Glomerular visceral epithelial cell (primary cell): Measurements from ENCODE around the gene PRIM2.
"Not testable (repeated sequence)": the region's sequence is repeated elsewhere in the genome, so short reads cannot be mapped to it uniquely, and the experiment has no call there.

Source experiments
- DNase-seq: peaks from one replicate; pipeline ENCODE4 v3.0.0-alpha.2; 2016; ENCODE audit errors: extremely low spot score

Gene PRIM2

DNA sequence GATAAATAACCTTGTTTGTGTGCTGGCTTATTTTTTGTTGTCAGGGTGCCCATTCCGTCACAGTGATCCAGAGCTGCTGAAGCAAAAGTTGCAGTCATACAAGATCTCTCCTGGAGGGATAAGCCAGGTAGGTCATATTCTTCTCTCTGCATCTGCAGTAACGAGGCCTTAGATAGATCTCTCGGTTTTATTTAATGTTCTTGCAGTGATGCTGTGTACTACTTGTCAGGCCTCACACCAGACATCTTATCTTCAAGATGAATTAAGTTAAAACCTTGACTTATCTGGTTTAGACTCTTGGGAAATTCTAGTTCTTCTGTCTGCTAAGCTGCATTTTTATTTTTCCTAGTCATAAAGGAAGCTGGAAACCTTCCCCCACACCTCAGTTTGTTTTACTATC is 288.9 kb downstream of the PRIM2 start:
- DNase-seq, result not testable (repeated sequence)

DNA sequence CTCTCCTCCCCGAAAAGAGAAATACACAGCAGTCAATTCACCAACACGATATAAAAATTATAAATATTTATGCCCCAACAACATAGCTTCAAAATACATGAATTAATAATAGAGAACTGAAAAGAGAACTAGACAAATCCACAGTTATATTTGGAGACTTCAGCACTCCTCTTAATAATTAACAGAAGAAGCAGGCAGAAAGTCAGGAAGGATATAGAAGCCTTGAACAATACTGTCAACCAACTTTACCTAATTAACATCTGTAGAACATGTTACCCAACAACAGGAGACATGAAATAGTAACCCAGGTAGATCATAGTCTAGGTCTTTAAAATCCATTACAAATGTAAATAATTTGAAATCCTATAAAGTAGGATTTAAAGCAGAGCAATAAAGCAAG is 293.2 kb downstream of the PRIM2 start:
- DNase-seq, result not testable (repeated sequence)

DNA sequence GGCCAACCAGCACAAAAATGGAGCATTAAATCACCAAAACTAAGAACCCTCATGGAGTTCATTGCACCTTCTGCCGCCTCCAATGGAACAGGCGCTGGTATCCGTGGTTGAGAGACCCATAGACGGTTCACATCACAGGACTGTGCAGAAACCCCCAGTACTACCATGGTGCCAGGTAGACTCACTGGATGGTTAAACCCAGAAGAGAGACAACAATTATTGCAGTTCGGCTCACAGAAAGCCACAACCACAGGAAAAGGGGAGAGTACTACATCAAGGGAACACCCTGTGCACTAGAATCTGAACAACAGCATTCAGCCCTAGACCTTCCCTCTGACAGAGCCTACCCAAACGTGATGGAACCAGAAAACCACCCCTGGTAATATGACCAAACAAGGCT is 301.5 kb downstream of the PRIM2 start:
- DNase-seq, result not testable (repeated sequence)

DNA sequence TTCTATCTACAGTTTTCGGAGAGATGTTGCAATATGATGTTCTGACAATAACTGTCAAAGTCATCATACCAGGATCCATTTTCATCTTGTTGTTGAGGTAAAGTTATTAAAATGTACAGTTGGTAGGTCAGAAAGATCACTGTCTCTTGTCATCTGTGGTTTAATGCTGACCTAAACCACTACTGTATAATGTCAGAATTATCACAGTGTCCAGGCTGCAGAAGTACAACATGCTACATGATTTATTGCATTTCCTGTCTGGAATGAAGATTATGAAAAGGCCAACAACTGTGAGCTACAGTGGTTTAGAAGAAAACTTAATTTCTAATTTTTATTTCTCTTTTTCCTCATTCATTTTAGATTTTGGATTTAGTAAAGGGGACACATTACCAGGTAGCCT is 314.3 kb downstream of the PRIM2 start:
- not testable (repeated sequence) for DNase-seq

DNA sequence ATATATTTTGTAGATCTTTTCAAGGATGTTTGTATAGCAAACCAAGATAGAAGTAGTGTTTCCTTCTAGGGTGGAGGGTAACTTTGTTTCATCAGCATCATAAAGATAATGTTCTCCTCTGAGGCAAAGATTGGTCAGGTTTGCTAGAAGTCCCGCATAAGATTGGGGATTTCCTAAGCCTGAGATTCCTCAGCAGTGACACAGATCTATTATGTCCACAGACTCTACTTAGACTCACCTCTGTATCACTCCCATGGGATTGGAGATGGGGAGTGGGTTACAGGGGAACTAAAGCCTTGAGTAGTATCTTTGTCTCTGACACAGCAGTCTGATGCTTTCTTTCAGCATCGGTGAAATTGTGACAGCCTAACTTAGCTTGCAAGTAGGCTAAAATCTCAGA is 341.1 kb downstream of the PRIM2 start:
- not testable (repeated sequence) for DNase-seq

DNA sequence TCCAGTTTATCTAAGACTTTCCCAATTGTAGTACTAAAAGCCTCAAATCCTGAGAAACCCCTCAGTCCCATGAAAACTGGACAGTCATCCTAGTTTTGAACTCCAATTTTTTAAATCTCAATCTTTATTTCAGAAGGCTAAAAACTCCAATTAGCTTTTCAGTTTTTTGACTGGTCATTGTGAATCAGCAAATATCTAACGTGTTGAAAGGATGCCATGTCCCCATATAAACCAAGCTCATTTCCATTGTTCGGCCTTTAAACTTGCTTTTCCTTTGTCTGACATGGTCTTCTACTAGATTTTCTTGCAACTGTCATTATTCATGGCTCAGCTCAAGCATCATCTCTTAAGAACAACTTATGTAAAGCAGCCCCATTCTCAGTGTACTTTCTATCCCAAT is 342.4 kb downstream of the PRIM2 start:
- not testable (repeated sequence) for DNase-seq

DNA sequence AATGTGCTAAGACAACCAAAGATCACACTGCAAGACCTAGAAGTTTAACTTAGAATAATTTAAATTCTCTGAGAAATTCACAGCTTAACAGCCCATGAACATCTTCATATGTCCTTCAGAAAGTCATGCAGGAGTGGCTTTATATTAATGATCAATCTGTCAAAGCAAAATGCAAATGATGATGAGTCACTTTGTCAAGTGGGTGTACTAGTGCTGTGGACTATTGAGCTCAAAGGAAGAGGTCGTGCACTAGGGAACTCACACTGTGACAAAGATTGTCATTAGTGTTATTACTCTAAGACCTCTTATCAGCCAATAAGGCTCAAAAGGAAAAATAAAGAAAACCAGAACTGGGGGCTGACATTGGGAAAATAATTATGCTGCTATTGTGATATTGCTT is 343.5 kb downstream of the PRIM2 start:
- DNase-seq, result not testable (repeated sequence)

DNA sequence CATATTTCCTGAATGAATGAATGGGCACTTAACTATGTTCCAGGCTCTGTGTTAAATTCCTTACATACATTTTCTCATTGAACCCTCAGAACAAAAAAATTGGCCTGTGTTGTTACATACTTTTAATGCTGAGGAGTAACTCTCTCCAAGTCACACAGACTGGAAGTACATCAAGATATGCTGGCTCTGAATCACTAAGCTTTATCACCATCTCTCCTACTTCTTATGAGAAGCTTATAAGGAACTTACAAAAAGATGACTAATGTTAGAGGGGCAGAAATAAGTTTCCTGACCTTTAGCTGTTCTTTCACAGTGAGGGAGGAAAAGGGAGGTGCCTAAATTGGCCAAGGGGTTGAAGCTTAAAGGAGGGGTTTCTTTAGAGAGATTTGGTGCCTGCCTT is 350.7 kb downstream of the PRIM2 start:
- not testable (repeated sequence) for DNase-seq

DNA sequence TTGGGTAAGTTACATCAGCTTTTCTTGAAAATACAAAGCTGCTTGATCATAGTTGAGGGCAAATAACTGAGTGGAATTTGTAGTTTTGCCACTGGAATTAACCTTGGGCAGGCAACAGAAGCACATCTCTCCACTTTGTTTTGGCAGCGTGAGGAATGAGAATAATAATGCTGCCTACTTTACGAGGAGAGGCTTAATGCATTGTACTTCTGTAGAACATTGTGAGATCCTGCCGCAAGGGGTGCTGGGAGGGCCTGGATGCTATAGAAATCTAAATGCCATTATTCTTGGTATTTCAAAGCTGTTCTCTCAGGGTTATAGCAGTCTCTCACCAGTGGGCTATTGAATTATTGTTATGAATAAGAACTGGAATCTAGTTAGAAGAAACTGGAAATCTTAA is 353.8 kb downstream of the PRIM2 start:
- DNase-seq, result not testable (repeated sequence)

DNA sequence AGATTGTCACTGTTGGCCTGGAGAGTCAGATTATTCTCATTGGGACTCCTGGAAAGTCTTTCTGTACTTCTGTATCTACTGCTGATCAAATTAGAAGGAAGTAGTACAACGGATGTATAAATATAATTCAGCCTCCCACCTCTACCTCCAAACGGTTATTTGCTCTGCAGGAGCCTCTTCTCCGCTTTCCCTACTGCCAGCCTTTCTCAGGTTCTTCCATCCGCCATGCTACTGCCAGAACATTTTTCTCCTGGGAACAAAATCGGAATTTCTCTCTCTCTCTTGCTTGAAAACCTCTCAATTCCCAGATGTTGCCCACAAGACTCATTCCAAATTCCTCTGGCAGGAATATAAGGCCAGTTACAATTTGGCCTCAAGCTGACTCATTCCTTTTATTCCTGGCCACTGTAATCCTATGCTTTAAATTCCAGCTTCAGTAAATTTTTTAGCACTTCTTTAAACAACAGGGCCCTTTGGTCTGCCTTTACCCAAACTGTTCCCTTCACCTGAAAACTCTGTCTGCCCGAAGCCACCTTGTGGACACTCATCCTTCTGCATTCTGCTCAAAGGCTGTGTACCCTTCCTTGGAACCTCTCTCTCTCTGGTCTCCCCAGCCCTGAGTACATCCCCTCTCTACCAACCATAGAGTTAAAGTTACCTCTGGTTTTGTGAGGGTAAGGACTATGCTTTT is 354.7 kb downstream of the PRIM2 start:
- DNase-seq, result not testable (repeated sequence)

DNA sequence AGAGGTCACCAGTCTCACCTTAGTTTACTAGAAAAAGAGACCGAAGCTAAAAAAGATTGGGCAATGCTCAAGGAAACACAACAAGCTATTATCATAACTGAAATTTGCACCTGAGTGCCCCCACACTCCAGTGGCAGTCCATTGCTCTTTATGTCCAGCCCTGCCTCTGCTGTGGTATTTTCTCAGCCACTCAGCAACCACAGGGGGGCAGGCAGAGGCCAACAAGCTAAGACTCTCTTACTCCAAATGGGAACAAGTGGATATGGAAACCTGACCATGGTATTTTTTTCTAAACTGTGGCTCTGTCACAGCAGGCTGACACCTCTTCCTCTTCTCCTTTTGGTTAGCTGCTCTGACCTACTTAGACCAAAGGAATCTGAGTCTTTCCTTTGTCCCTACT is 355.9 kb downstream of the PRIM2 start:
- not testable (repeated sequence) for DNase-seq

DNA sequence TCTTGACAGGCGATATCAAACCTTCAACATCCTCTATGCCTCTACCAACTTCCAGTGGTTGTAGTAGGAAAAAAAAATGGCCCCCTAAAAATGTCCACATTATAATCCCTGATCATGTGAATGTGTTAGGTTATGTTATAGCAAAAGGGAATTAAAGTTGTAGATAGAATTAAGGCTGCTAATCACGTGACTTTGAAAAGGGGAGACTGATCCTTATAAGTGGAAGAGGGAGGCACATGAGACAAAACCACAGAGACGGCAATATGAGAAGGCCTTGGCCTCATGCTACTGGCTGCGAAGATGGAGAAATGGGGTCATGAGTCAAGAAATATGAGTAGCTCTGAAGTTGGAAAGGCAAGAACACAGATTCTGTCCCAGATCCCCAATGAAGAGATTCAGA is 358.0 kb downstream of the PRIM2 start:
- not testable (repeated sequence) for DNase-seq

DNA sequence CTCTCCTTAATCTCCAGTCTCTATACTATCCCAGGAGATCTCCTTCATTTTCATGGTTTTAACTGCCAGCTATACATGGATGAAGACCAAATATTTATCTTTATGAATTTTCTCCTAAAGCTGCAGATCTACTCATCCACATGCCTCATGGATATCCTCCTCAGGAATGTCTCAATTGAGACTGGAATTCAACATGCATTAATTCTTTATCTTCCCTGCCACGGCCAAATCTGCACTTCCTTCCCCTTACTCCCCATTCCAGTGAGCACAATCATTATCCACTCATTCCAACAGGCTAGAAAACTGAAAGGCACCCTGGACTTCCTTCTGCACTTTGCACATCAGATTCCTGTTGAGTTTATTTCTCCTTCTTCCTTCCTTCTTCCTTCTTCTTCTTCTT is 379.0 kb downstream of the PRIM2 start:
- not testable (repeated sequence) for DNase-seq
